ENCODE data around the gene NBPF10.
"Not testable (repeated sequence)": the region's sequence is repeated elsewhere in the genome, so short reads cannot be mapped to it uniquely, and the experiment has no call there.

The NBPF10 gene, protein sequence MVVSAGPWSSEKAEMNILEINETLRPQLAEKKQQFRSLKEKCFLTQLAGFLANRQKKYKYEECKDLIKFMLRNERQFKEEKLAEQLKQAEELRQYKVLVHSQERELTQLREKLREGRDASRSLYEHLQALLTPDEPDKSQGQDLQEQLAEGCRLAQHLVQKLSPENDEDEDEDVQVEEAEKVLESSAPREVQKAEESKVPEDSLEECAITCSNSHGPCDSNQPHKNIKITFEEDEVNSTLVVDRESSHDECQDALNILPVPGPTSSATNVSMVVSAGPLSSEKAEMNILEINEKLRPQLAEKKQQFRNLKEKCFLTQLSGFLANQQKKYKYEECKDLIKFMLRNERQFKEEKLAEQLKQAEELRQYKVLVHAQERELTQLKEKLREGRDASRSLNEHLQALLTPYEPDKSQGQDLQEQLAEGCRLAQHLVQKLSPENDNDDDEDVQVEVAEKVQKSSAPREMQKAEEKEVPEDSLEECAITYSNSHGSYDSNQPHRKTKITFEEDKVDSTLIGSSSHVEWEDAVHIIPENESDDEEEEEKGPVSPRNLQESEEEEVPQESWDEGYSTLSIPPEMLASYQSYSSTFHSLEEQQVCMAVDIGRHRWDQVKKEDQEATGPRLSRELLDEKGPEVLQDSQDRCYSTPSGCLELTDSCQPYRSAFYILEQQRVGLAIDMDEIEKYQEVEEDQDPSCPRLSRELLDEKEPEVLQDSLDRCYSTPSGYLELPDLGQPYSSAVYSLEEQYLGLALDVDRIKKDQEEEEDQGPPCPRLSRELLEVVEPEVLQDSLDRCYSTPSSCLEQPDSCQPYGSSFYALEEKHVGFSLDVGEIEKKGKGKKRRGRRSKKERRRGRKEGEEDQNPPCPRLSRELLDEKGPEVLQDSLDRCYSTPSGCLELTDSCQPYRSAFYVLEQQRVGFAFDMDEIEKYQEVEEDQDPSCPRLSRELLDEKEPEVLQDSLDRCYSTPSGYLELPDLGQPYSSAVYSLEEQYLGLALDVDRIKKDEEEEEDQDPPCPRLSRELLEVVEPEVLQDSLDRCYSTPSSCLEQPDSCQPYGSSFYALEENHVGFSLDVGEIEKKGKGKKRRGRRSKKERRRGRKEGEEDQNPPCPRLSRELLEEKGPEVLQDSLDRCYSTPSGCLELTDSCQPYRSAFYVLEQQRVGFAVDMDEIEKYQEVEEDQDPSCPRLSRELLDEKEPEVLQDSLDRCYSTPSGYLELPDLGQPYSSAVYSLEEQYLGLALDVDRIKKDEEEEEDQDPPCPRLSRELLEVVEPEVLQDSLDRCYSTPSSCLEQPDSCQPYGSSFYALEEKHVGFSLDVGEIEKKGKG (N-terminal part only)

GRCh38 chr1:146144465-146144864, at the start of gene NBPF10:
TSS of gene NBPF10 (minus strand) at chr1:146144804. CDS start at chr1:146144769, 35 bp downstream.
- DNase-seq (ENCODE audit: low spot score): not testable (repeated sequence)

DNA sequence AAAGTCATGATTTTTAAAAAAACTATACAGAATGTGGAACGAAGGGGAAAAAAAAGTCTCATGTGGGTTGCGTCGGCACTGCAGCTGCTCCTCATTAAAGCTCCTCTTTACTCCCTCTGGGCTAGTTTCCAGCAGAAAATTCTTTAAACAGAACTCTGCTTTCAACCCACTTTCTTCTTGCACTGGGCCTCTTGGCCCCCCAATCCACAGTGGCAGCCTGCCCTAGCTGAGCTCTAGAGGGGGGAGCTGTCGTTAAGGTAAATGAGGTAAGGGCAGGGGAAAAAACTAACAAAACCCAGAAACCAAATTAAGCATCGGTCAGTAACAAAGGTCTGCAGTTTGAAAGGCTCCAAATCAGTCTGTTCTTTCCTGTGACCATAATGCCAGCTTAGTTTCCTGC, 29.9 kb upstream of the NBPF10 start:
- not testable (repeated sequence) for DNase-seq (ENCODE audit: low spot score)

DNA sequence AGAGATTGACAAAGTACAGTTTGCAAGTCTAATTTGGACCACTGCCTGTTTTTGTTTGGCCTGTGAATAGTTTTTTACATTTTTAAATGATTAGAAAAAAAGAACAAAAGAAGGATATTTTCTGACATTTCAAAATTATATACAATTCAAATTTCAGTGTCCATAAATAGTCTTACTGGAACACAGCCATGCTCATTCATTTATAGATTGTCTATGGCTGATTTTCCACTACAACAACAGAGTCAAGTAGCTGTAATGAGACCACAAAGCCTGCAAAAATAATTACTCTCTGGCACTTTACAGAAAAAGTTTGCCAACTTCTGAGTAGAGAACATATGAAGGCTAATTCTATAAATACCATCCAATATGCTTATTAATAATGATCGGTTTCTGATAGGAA, 23.1 kb upstream of the NBPF10 start:
- not testable (repeated sequence) for DNase-seq (ENCODE audit: low spot score)

- DNase-seq (ENCODE audit: low spot score): not testable (repeated sequence)
These were observed 22.7 kb upstream of the NBPF10 start for GRCh38 chr1:146167273-146167672.
